K562 (cell line): ENCODE data around the gene CCDC106. TPM values are rescaled to one million over a fixed set of nuclear protein-coding genes. Genes with fewer than 3 reads are reported as not detected.

Experiments
- ARID1B ChIP-seq: fragments of 450-650 bp; IDR thresholded peaks from 2 replicates; pipeline ENCODE4 v1.6.1; 2016; ENCODE audit warnings: antibody characterized with exemption, mild to moderate bottlenecking, inconsistent platforms
- ARID2 ChIP-seq: fragments of 450-650 bp; IDR thresholded peaks from 2 replicates; pipeline ENCODE4 v1.6.1; 2017; ENCODE audit warnings: antibody characterized with exemption, mild to moderate bottlenecking
- ATF7 ChIP-seq: fragments of 450-650 bp; IDR thresholded peaks from 2 replicates; pipeline ENCODE4 v1.7.1; 2014; ENCODE audit warnings: mild to moderate bottlenecking, moderate library complexity
- BRD9 ChIP-seq: fragments of 450-650 bp; IDR thresholded peaks from 2 replicates; pipeline ENCODE4 v1.6.1; 2018; ENCODE audit warnings: low read depth; ENCODE audit not compliant: partially characterized antibody
- E2F3 ChIP-seq: fragments of 250-450 bp; sonication (Bioruptor Pico); IDR thresholded peaks from 2 replicates; pipeline ENCODE4 v1.4.0; 2020; ENCODE audit warnings: mild to moderate bottlenecking
- EP300 ChIP-seq: IDR thresholded peaks from 2 replicates; pipeline ENCODE4 v1.6.1; 2012; ENCODE audit warnings: low read length, improper control_type of control experiment
- ESRRB ChIP-seq: fragments of 250-450 bp; sonication (Bioruptor Pico); IDR thresholded peaks from 2 replicates; pipeline ENCODE4 v1.5.0; 2020; ENCODE audit warnings: mild to moderate bottlenecking, moderate library complexity, borderline replicate concordance
- GABPA ChIP-seq: fragments of 200-800 bp; sonication (Bioruptor generic); conservative IDR thresholded peaks from 2 replicates; pipeline ENCODE4 v1.6.1; 2016; ENCODE audit warnings: low read depth, missing genetic modification characterization, missing compliant biosample characterization
- HNRNPLL ChIP-seq: fragments of 200-400 bp; formaldehyde crosslinking; IDR thresholded peaks from 2 replicates; pipeline ENCODE4 v1.6.1; 2017; ENCODE audit warnings: low read length, low read depth, mild to moderate bottlenecking; ENCODE audit not compliant: poor library complexity, severe bottlenecking
- IFI16 ChIP-seq: fragments of 250-450 bp; sonication (Bioruptor Pico); IDR thresholded peaks from 2 replicates; pipeline ENCODE4 v2.1.2; 2022; ENCODE audit warnings: mild to moderate bottlenecking, inconsistent platforms
- JUND ChIP-seq, 2 experiments: IDR thresholded peaks; 2 replicates in 1 of 2; 3 replicates in 1 of 2; pipeline ENCODE4 v1.6.1; 2011; ENCODE audit warnings: borderline replicate concordance in 2 of 2, low read depth in 2 of 2, low read length in 2 of 2, improper control_type of control experiment in 1 of 2, missing biosample characterization in 1 of 2, missing genetic modification characterization in 1 of 2, missing genetic modification reagents in 1 of 2
- LEF1 ChIP-seq: fragments of 450-650 bp; IDR thresholded peaks from 2 replicates; pipeline ENCODE4 v1.6.1; 2016; ENCODE audit warnings: mild to moderate bottlenecking
- MCM3 ChIP-seq: fragments of 450-650 bp; IDR thresholded peaks from 2 replicates; pipeline ENCODE4 v1.6.1; 2016
- NR1H2 ChIP-seq: sonication (generic); formaldehyde crosslinking; IDR thresholded peaks from 2 replicates; pipeline ENCODE4 v1.4.0; 2020; ENCODE audit warnings: mild to moderate bottlenecking, missing genetic modification reagents
- NR4A1 ChIP-seq, 2 experiments: fragments of 250-450 bp in 1 of 2; fragments of 450-650 bp in 1 of 2; sonication (Bioruptor Pico) in 1 of 2; IDR thresholded peaks; 2 replicates each; pipeline versions ENCODE4 v1.4.0 to v1.6.1; 2016 to 2020; ENCODE audit warnings: mild to moderate bottlenecking in 2 of 2, missing compliant biosample characterization in 1 of 2, missing genetic modification characterization in 1 of 2, moderate library complexity in 1 of 2
- PCBP1 ChIP-seq: fragments of 200-400 bp; formaldehyde crosslinking; IDR thresholded peaks from 2 replicates; pipeline ENCODE4 v1.6.1; 2018; ENCODE audit warnings: mild to moderate bottlenecking, low read depth, low read length; ENCODE audit not compliant: poor library complexity, severe bottlenecking
- PML ChIP-seq: IDR thresholded peaks from 2 replicates; pipeline ENCODE4 v1.6.1; 2012; ENCODE audit warnings: low read length, inconsistent platforms
- POLR2A ChIP-seq: fragments of 450-650 bp; conservative IDR thresholded peaks from 2 replicates; pipeline ENCODE4 v1.6.1; 2016
- POLR2G ChIP-seq: fragments of 200-400 bp; formaldehyde crosslinking; IDR thresholded peaks from 2 replicates; pipeline ENCODE4 v1.6.1; 2017; ENCODE audit warnings: low read depth, mild to moderate bottlenecking, antibody characterized with exemption, low read length, moderate library complexity
- RCOR1 ChIP-seq, 2 experiments: IDR thresholded peaks; 2 replicates each; pipeline ENCODE4 v1.6.1; 2012; ENCODE audit warnings: low read depth in 2 of 2, low read length in 2 of 2, borderline replicate concordance in 1 of 2, improper control_type of control experiment in 1 of 2
- SIN3B ChIP-seq: fragments of 450-650 bp; IDR thresholded peaks from 2 replicates; pipeline ENCODE4 v1.6.1; 2017; ENCODE audit warnings: low read depth, mild to moderate bottlenecking, moderate library complexity
- SP1 ChIP-seq: sonication (generic); formaldehyde crosslinking; IDR thresholded peaks from 2 replicates; pipeline ENCODE4 v1.8.1; 2022; ENCODE audit warnings: mild to moderate bottlenecking, missing genetic modification reagents
- TCF7L2 ChIP-seq: fragments of 150-350 bp; IDR thresholded peaks from 2 replicates; pipeline ENCODE4 v1.6.1; 2016; ENCODE audit warnings: low read depth, mild to moderate bottlenecking, low read length, moderate library complexity
- ZFP36 ChIP-seq: fragments of 150-350 bp; IDR thresholded peaks from 2 replicates; pipeline ENCODE4 v1.6.1; 2018; ENCODE audit warnings: low read length, low read depth; ENCODE audit not compliant: partially characterized antibody
- ZNF124 ChIP-seq: sonication (generic); formaldehyde crosslinking; IDR thresholded peaks from 2 replicates; pipeline ENCODE4 v1.8.1; 2022; ENCODE audit warnings: missing genetic modification reagents
- ZNF232 ChIP-seq: sonication (generic); formaldehyde crosslinking; IDR thresholded peaks from 2 replicates; pipeline ENCODE4 v1.8.0; 2022; ENCODE audit warnings: mild to moderate bottlenecking, missing genetic modification reagents
- ZNF507 ChIP-seq: conservative IDR thresholded peaks from 2 replicates; pipeline ENCODE4 v1.6.1; 2017; ENCODE audit warnings: missing genetic modification characterization, missing compliant biosample characterization
- polyA plus RNA-seq, 8 experiments: library from polyadenylated mRNA; depleted of rRNA in 4 of 8; stranded (reverse) in 5 of 8; unstranded in 3 of 8; fragments of >200 nt; fragmentation: Nextera tagmentation in 2 of 8; fragmentation: Illumina TruSeq in 1 of 8; extraction: Ambion mirVana in 2 of 8; extraction: Trizol in 1 of 8; gene quantifications; 2 replicates each; pipeline versions ENCODE4 v1.2.1 to v1.2.3, GENCODE V29; 2011 to 2014; ENCODE audit warnings: inconsistent platforms in 1 of 8, missing spikeins in 1 of 8
- total RNA-seq, 7 experiments: library from RNA; depleted of rRNA in 6 of 7; stranded (reverse); fragments of >200 nt in 6 of 7; fragmentation: Illumina TruSeq in 2 of 7; extraction: Trizol in 2 of 7; gene quantifications; 2 replicates each; pipeline versions ENCODE4 v1.2.1 to v1.2.3, GENCODE V29; 2011 to 2021; ENCODE audit warnings: low replicate concordance in 1 of 7
- TF ChIP-seq, protein P1 (sequence below): sonication (generic); formaldehyde crosslinking; IDR thresholded peaks from 2 replicates; pipeline ENCODE4 v1.8.0; 2023; ENCODE audit warnings: mild to moderate bottlenecking, missing genetic modification reagents

CCDC106 gene
- total and polyA plus RNA-seq, 9 of the 15 experiments (the other 6 are each of a cell fraction or from before 2014, with no cell fraction given): 0.10 to 27.5 (median 15.0) TPM; not detected in 1

DNA sequence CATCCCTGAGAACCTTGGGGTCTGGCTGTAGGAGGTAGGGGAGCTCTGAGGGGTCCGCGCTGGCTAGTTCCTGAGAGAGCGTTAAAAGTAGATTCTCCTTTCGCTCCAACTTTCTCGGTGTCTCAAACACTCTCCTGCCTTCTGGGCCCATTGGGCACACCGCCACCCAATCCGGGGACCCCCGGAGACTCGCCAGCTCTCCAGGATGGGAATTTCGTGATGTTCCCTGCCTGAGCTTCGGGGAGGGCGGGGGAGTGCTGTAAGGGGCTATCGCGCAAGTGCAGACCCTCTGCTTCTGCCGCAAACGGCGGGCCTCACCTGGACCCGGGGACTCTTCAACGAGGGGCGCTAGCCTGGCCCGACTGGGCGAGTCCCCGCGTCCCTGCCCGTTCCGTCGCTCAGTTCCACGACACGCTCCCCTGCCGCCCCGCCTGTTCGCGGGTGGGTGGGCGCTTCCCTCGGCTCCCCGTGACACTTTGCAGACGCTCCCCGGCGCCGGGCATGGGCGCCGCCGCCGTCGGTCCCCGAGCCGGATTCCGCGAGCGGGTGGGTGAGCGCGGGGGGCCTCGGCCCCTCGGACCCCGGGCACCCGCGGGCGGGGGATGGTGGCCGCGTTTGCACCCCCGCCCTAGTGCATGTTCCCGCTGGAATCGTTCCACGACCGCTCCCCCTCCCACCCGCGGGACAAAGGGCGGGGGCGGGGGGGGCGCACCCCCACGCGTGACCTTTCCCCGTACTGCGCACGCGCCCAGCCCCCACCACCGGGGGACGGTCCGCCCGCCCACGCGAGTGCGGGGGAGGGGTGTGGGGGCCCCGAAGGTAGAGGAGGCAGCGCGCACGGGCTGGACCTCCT is at the start of gene CCDC106 (continued):
- TF ChIP-seq SIN3B (peak; percentile 42; the same call in 1 of the 2 replicates), ZFP36 (no peak), ZNF232 (CRISPR knock-in tag) (0 out of 2 replicates have a peak, but pooled peaks have one; percentile 57), PCBP1 (peak; percentile 89), EP300 (no peak), LEF1 (0 out of 2 replicates have a peak, but pooled peaks have one; percentile 38), ZNF507 (tag) (no peak), RCOR1 (IDR thresholded peaks at IDR 0.05; ENCODE audit: borderline replicate concordance in 1 of 2, low read depth in 2 of 2, low read length in 2 of 2) (no peak), POLR2G (peak; percentile 81), POLR2A (no peak), GABPA (0 out of 2 replicates have a peak, but pooled peaks have one; percentile 14), ATF7 (peak; percentile 79), JUND (IDR thresholded peaks at IDR 0.05; ENCODE audit: borderline replicate concordance, low read depth, low read length) (0 out of 2 replicates have a peak, but pooled peaks have one; percentile 3), JUND (tag; IDR thresholded peaks at IDR 0.05; ENCODE audit: borderline replicate concordance, low read depth, low read length) (no peak), SP1 (CRISPR knock-in tag) (peak; percentile 86), ARID2 (no peak), NR4A1 (CRISPR knock-in tag; IDR thresholded peaks at IDR 0.05) (no peak), NR4A1 (tag; IDR thresholded peaks at IDR 0.05) (peak; percentile 39; the same call in 1 of the 2 replicates), NR1H2 (CRISPR knock-in tag) (no peak), ZNF124 (no peak), MCM3 (no peak), ESRRB (CRISPR knock-in tag) (no peak), PML (no peak), TCF7L2 (no peak), IFI16 (CRISPR knock-in tag) (no peak), BRD9 (no peak), ARID1B (0 out of 2 replicates have a peak, but pooled peaks have one; percentile 42), HNRNPLL (no peak), E2F3 (CRISPR knock-in tag) (no peak)
- TF ChIP-seq, protein P1, sequence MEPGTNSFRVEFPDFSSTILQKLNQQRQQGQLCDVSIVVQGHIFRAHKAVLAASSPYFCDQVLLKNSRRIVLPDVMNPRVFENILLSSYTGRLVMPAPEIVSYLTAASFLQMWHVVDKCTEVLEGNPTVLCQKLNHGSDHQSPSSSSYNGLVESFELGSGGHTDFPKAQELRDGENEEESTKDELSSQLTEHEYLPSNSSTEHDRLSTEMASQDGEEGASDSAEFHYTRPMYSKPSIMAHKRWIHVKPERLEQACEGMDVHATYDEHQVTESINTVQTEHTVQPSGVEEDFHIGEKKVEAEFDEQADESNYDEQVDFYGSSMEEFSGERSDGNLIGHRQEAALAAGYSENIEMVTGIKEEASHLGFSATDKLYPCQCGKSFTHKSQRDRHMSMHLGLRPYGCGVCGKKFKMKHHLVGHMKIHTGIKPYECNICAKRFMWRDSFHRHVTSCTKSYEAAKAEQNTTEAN: no peak
